SK-N-MC (cell line): Measurements from ENCODE around the gene RHEB.

ENCODE experiments used
- EZH2 ChIP-seq: fragments of 200-600 bp; sonication (generic); IDR thresholded peaks from one replicate; pipeline ENCODE4 v1.6.1; 2017; ENCODE audit warnings: antibody characterized with exemption
- FOXP2 ChIP-seq: optimal IDR thresholded peaks from 2 replicates; pipeline ENCODE3; 2011; ENCODE audit warnings: mild to moderate bottlenecking, moderate library complexity; ENCODE audit not compliant: insufficient read depth; ENCODE audit errors: extremely low read length, control extremely low read depth
- POLR2AphosphoS5 ChIP-seq: IDR thresholded peaks from 2 replicates; pipeline ENCODE4 v1.6.1; 2012; ENCODE audit warnings: mild to moderate bottlenecking, low read depth, low read length, borderline replicate concordance

- TF ChIP-seq POLR2AphosphoS5 (no peak), EZH2 (no peak), FOXP2 (no peak)
Measured at GRCh38 chr7:151482883-151483710, 36.6 kb downstream of the RHEB start.
